NCI-H146 treated with DMSO at 0.1 percent for 48 hours (cell line): ENCODE results near the gene ADD3.

Experiments used
- DNase-seq: peaks from one replicate; lab custom pipeline; 2025; ENCODE audit not compliant: unreplicated experiment; lab: John Stamatoyannopoulos, UW

ADD3 gene

GRCh38 chr10:110007701-110008517, at the start of gene ADD3:
ADD3 (plus strand) TSS chr10:110007984; CDS start chr10:110100654, 92,670 bp downstream.
- DNase-seq, result peak; percentile 89

GRCh38 chr10:109958059-109958458, 49.7 kb upstream of the ADD3 start:
- peak; percentile 4 for DNase-seq

- DNase-seq, result no peak
These were observed 48.3 kb upstream of the ADD3 start for GRCh38 chr10:109959259-109960145.

- no peak for DNase-seq
These were observed 47.1 kb upstream of the ADD3 start for GRCh38 chr10:109960682-109961081.

- DNase-seq, result peak; percentile 68
These were observed 46.4 kb upstream of the ADD3 start for GRCh38 chr10:109961174-109962001.

- DNase-seq, result no peak
These were observed 45.5 kb upstream of the ADD3 start for GRCh38 chr10:109962247-109962646.

- no peak for DNase-seq
These were observed 44.3 kb upstream of the ADD3 start for GRCh38 chr10:109963439-109963838.

GRCh38 chr10:109964318-109964717, 43.5 kb upstream of the ADD3 start:
- no peak for DNase-seq

- no peak for DNase-seq
These were observed 40.6 kb upstream of the ADD3 start for GRCh38 chr10:109966961-109967738.

GRCh38 chr10:109967739-109968088, 40.1 kb upstream of the ADD3 start:
- no peak for DNase-seq

GRCh38 chr10:109968953-109969759, 38.6 kb upstream of the ADD3 start:
- DNase-seq, result no peak

- DNase-seq, result no peak
These were observed 37.9 kb upstream of the ADD3 start for GRCh38 chr10:109969760-109970346.

GRCh38 chr10:109971634-109972033, 36.1 kb upstream of the ADD3 start:
- DNase-seq, result no peak

- no peak for DNase-seq
These were observed 35.3 kb upstream of the ADD3 start for GRCh38 chr10:109972372-109973001.

GRCh38 chr10:109973326-109973829, 34.4 kb upstream of the ADD3 start:
- DNase-seq, result no peak

GRCh38 chr10:109974504-109975191, 33.1 kb upstream of the ADD3 start:
- peak; percentile 82 for DNase-seq

- no peak for DNase-seq
These were observed 32.3 kb upstream of the ADD3 start for GRCh38 chr10:109975244-109976190.
